Activated effector memory CD4-positive, alpha-beta T cell treated with anti-CD3 and anti-CD28 coated beads, Interleukin-2, amount 50 U/mL, for 16 hours (primary cell): ENCODE data around the gene WDFY3.

ENCODE experiments used
- DNase-seq: peaks from one replicate; pipeline ENCODE4 v3.0.0-alpha.2; 2020

Gene WDFY3

GRCh38 chr4:84661191-84661939, 305.1 kb downstream of the WDFY3 start:
- DNase-seq = no peak

- no peak for DNase-seq
Observed at GRCh38 chr4:84660606-84661005, 305.9 kb downstream of the WDFY3 start.

GRCh38 chr4:84652478-84652877, 314.0 kb downstream of the WDFY3 start:
- no peak for DNase-seq

- DNase-seq = no peak
Observed at GRCh38 chr4:84651499-84651898, 315.0 kb downstream of the WDFY3 start.

GRCh38 chr4:84648863-84649647, 317.4 kb downstream of the WDFY3 start:
- no peak for DNase-seq

GRCh38 chr4:84648178-84648577, 318.3 kb downstream of the WDFY3 start:
- no peak for DNase-seq

- DNase-seq = no peak
Observed at GRCh38 chr4:84647312-84647884, 319.1 kb downstream of the WDFY3 start.

- no peak for DNase-seq
Observed at GRCh38 chr4:84644087-84644486, 322.4 kb downstream of the WDFY3 start.

- no peak for DNase-seq
Observed at GRCh38 chr4:84639145-84639544, 327.3 kb downstream of the WDFY3 start.

- no peak for DNase-seq
Observed at GRCh38 chr4:84638092-84638491, 328.4 kb downstream of the WDFY3 start.

GRCh38 chr4:84634961-84635360, 331.5 kb downstream of the WDFY3 start:
- no peak for DNase-seq

- no peak for DNase-seq
Observed at GRCh38 chr4:84632092-84632491, 334.4 kb downstream of the WDFY3 start.

- DNase-seq = no peak
Observed at GRCh38 chr4:84631573-84631972, 334.9 kb downstream of the WDFY3 start.

GRCh38 chr4:84626673-84627072, 339.8 kb downstream of the WDFY3 start:
- no peak for DNase-seq

GRCh38 chr4:84623661-84624060, 342.8 kb downstream of the WDFY3 start:
- DNase-seq = no peak

- no peak for DNase-seq
Observed at GRCh38 chr4:84622959-84623358, 343.5 kb downstream of the WDFY3 start.
